B cell (primary cell): ENCODE results near the gene MSLN. TPM values are rescaled to one million over a fixed set of nuclear protein-coding genes. Genes with fewer than 3 reads are reported as not detected.

Experiments used
- ATAC-seq: fragments of 200-7000 bp; cut with Tn5 transposase; one replicate; pipeline ENCODE4 v1.10.0; 2021; ENCODE audit warnings: low read depth, mild to moderate bottlenecking, moderate number of reproducible peaks, moderate library complexity
- CTCF ChIA-PET: fragments of 350-600 bp; sonication (Branson Sonifier 250); formaldehyde crosslinking; loops from one replicate; lab custom pipeline; 2021; ENCODE audit warnings: antibody characterized with exemption, inconsistent platforms; lab: Charles Lee
- POLR2A ChIA-PET: fragments of 350-600 bp; sonication (Branson Sonifier 250); formaldehyde crosslinking; loops from one replicate; lab custom pipeline; 2021; ENCODE audit warnings: antibody characterized with exemption; lab: Charles Lee
- DNase-seq: peaks from one replicate; pipeline ENCODE4 v3.0.0; 2013
- H2AFZ ChIP-seq: 2 replicates; pipeline ENCODE4 v1.6.1; 2012; ENCODE audit warnings: mild to moderate bottlenecking, low read depth, low read length; ENCODE audit not compliant: insufficient read depth, poor library complexity, severe bottlenecking
- H3K27ac ChIP-seq, 2 donors: 1 replicate in 1 of 2; 2 replicates in 1 of 2; pipeline ENCODE4 v1.5.1; 2012 to 2013; ENCODE audit warnings: low read length in 2 of 2, mild to moderate bottlenecking in 2 of 2, moderate library complexity in 1 of 2
- H3K27me3 ChIP-seq, 4 experiments: fragments of 200-600 bp in 1 of 4; sonication (generic) in 1 of 4; replicated peaks in 1 of 4; 1 replicate in 2 of 4; 2 replicates in 2 of 4; pipeline versions ENCODE4 v1.6.1 to v1.7.0; 2013 to 2016; ENCODE audit warnings: low read length in 3 of 4, mild to moderate bottlenecking in 2 of 4, mixed read lengths in 1 of 4, moderate library complexity in 1 of 4; ENCODE audit not compliant: insufficient read depth in 4 of 4, control insufficient read depth in 3 of 4; ENCODE audit errors: control extremely low read depth in 1 of 4
- H3K36me3 ChIP-seq, 2 experiments: replicated peaks in 1 of 2; 1 replicate in 1 of 2; 2 replicates in 1 of 2; pipeline versions ENCODE4 v1.6.1 to v1.7.1; 2013; ENCODE audit warnings: low read length in 1 of 2; ENCODE audit not compliant: insufficient read depth in 2 of 2, control insufficient read depth in 1 of 2; ENCODE audit errors: control extremely low read depth in 1 of 2, extremely low read depth in 1 of 2
- H3K4me1 ChIP-seq, 2 donors: fragments of 200-600 bp in 1 of 2; sonication (generic) in 1 of 2; 1 replicate in 1 of 2; 2 replicates in 1 of 2; pipeline versions ENCODE4 v1.5.1 to v1.6.1; 2013 to 2017; ENCODE audit warnings: low read length in 2 of 2; ENCODE audit not compliant: control insufficient read depth in 2 of 2, insufficient read depth in 2 of 2
- H3K4me2 ChIP-seq: replicated peaks from 2 replicates; pipeline ENCODE3; 2012; ENCODE audit warnings: mild to moderate bottlenecking, low read depth, low read length; ENCODE audit not compliant: poor library complexity, severe bottlenecking
- H3K4me3 ChIP-seq, 5 experiments: fragments of 200-600 bp in 1 of 5; sonication (generic) in 1 of 5; 1 replicate in 3 of 5; 2 replicates in 2 of 5; pipeline versions ENCODE4 v1.5.1 to v1.7.0; 2011 to 2016; ENCODE audit warnings: low read length in 4 of 5, mild to moderate bottlenecking in 4 of 5, low read depth in 2 of 5, control low read depth in 1 of 5, moderate library complexity in 1 of 5; ENCODE audit not compliant: insufficient read depth in 1 of 5; ENCODE audit errors: control extremely low read depth in 1 of 5, extremely low read depth in 1 of 5
- H3K79me2 ChIP-seq: fragments of 200-600 bp; sonication (generic); one replicate; pipeline ENCODE4 v1.6.0; 2016; ENCODE audit warnings: low read length; ENCODE audit not compliant: control insufficient read depth, insufficient read depth
- H3K9ac ChIP-seq: fragments of 200-600 bp; sonication (generic); 2 replicates; pipeline ENCODE4 v1.6.1; 2017; ENCODE audit warnings: mild to moderate bottlenecking, low read length, moderate library complexity
- H3K9me3 ChIP-seq, 3 donors: one replicate each; pipeline versions ENCODE4 v1.6.1 to v1.7.1; 2013; ENCODE audit warnings: low read length in 2 of 3; ENCODE audit not compliant: control insufficient read depth in 2 of 3, insufficient read depth in 1 of 3; ENCODE audit errors: control extremely low read depth in 1 of 3
- H4K20me1 ChIP-seq: 2 replicates; pipeline ENCODE4 v1.6.0; 2012; ENCODE audit warnings: mild to moderate bottlenecking, low read length; ENCODE audit not compliant: insufficient read depth, control insufficient read depth, poor library complexity, severe bottlenecking
- H3K27ac Mint-ChIP-seq: one replicate; pipeline ENCODE4 v1.8.0; 2021; ENCODE audit warnings: mixed read lengths
- H3K27me3 Mint-ChIP-seq: one replicate; pipeline ENCODE4 v1.8.0; 2021; ENCODE audit warnings: mixed read lengths
- H3K4me1 Mint-ChIP-seq: one replicate; pipeline ENCODE4 v1.8.0; 2021; ENCODE audit warnings: mixed read lengths
- H3K4me3 Mint-ChIP-seq: one replicate; pipeline ENCODE4 v1.8.0; 2021; ENCODE audit warnings: mixed read lengths
- H3K9me3 Mint-ChIP-seq: one replicate; pipeline ENCODE4 v1.8.0; 2022; ENCODE audit warnings: mixed read lengths; ENCODE audit not compliant: insufficient read depth
- CTCF ChIP-seq: fragments of 200-600 bp; IDR thresholded peaks from one replicate; pipeline ENCODE4 v1.8.0; 2022; ENCODE audit warnings: antibody characterized with exemption, mild to moderate bottlenecking
- EZH2 ChIP-seq: IDR thresholded peaks from 2 replicates; pipeline ENCODE4 v1.6.1; 2012; ENCODE audit warnings: borderline replicate concordance, low read depth, mild to moderate bottlenecking, moderate library complexity, low read length; ENCODE audit not compliant: insufficient read depth, poor library complexity, severe bottlenecking
- WGBS: methylation state at CpG from one replicate; pipeline ENCODE4 v1.1.5; 2013; ENCODE audit warnings: missing lambda C conversion rate; ENCODE audit not compliant: insufficient coverage; 5-methylcytosine and 5-hydroxymethylcytosine counted together
- intact Hi-C: fragments of 100-400 bp; cut with micrococcal nuclease; formaldehyde crosslinking; loops from one replicate; pipeline ENCODE4 v1.10.0; 2022
- polyA plus RNA-seq: library from polyadenylated mRNA; depleted of rRNA; stranded (reverse); fragments of >200 nt; gene quantifications from 2 replicates; pipeline ENCODE4 v1.2.3, GENCODE V29; 2012
- total RNA-seq, 2 donors: library from RNA; stranded (reverse); fragments of 120-200 nt in 1 of 2; gene quantifications; 1 replicate in 1 of 2; 2 replicates in 1 of 2; pipeline versions ENCODE4 v1.2.3 to v1.2.4, GENCODE V29; 2013 to 2022

MSLN gene
- total and polyA plus RNA-seq, 2 donors (not counting 1 experiment from before 2014, with no cell fraction given), result not detected

- Histone ChIP-seq H2AFZ (no peak overlapping the region), H3K36me3 (no peaks in the 10 kb centered on the region), H3K79me2 (no peaks in the 10 kb centered on the region), H3K27ac (no peak overlapping the region), H4K20me1 (no peaks in the 10 kb centered on the region), H3K4me3 (no peak overlapping the region), H3K9me3 (no peaks in the 10 kb centered on the region), H3K4me1 (no peaks in the 10 kb centered on the region), H3K27me3 (peaks cover 0 to 28% (median 5%) of the 10 kb centered on the region in 4 experiments), H3K4me2 (no peak overlapping the region), H3K9ac (no peak overlapping the region)
- CTCF ChIA-PET, result no interaction called here
- ATAC-seq (no peak), DNase-seq (no peak)
- no peaks in the 10 kb centered on the region for H3K4me1 Mint-ChIP-seq
- intact Hi-C loops, result no loop called here
- TF ChIP-seq EZH2 (no peak), CTCF (no peak)
- peaks cover 4% of the 10 kb centered on the region for H3K27me3 Mint-ChIP-seq
- 97% methylated on average over 10 of the region's 11 CpGs for WGBS
- no peak overlapping the region for H3K4me3 Mint-ChIP-seq
- POLR2A ChIA-PET, result no interaction called here
- no peak overlapping the region for H3K27ac Mint-ChIP-seq
- no peaks in the 10 kb centered on the region for H3K9me3 Mint-ChIP-seq
Observed at GRCh38 chr16:778447-778846, 17.9 kb downstream of the MSLN start.

GRCh38 chr16:778909-779527, 18.5 kb downstream of the MSLN start:
- Mint-ChIP-seq H3K27me3 (peaks cover 4% of the 10 kb centered on the region), H3K4me3 (no peak overlapping the region), H3K4me1 (no peaks in the 10 kb centered on the region), H3K9me3 (no peaks in the 10 kb centered on the region), H3K27ac (no peak overlapping the region)
- no peak overlapping the region for H3K27ac ChIP-seq
- DNase-seq (no peak), ATAC-seq (no peak)
- no peaks in the 10 kb centered on the region for H3K4me1 ChIP-seq
- no peak for TF ChIP-seq CTCF
- no peak for TF ChIP-seq EZH2
- H3K4me3 ChIP-seq, result no peak overlapping the region
- peaks cover 0 to 28% (median 5%) of the 10 kb centered on the region in 4 experiments for H3K27me3 ChIP-seq
- POLR2A ChIA-PET, result no interaction called here
- no peak overlapping the region for H2AFZ ChIP-seq
- H3K9ac ChIP-seq, result no peak overlapping the region
- no peaks in the 10 kb centered on the region for H3K9me3 ChIP-seq
- CTCF ChIA-PET, result no interaction called here
- H3K4me2 ChIP-seq, result no peak overlapping the region
- H3K36me3 ChIP-seq, result no peaks in the 10 kb centered on the region
- 83% methylated on average over 4 of the region's 6 CpGs for WGBS
- no peaks in the 10 kb centered on the region for H3K79me2 ChIP-seq
- H4K20me1 ChIP-seq, result no peaks in the 10 kb centered on the region
- intact Hi-C loops, result no loop called here
